Measurements from ENCODE around the gene COL12A1. TPM values are rescaled to one million over a fixed set of nuclear protein-coding genes. Genes with fewer than 3 reads are reported as not detected.

COL12A1 gene
- total RNA-seq, 1 donor from 2014 or later = 17.5 TPM

GRCh38 chr6:75128878-75129570 is 76.8 kb downstream of the COL12A1 start:
- DNase-seq (ENCODE audit: low read depth) = no peak
- TF ChIP-seq CTCF (conservative IDR thresholded peaks at IDR 0.05; ENCODE audit: low read depth, low read length) = no peak
- no peak overlapping the region for H3K4me3 ChIP-seq (ENCODE audit: low read depth, low read length)

- H3K4me3 ChIP-seq (ENCODE audit: low read depth, low read length) = no peak overlapping the region
- DNase-seq (ENCODE audit: low read depth) = no peak
- TF ChIP-seq CTCF (conservative IDR thresholded peaks at IDR 0.05; ENCODE audit: low read depth, low read length) = no peak
These were observed 79.3 kb downstream of the COL12A1 start for GRCh38 chr6:75126518-75126917.

GRCh38 chr6:75124983-75125382 is 80.9 kb downstream of the COL12A1 start:
- no peak for TF ChIP-seq CTCF (conservative IDR thresholded peaks at IDR 0.05; ENCODE audit: low read depth, low read length)
- no peak for DNase-seq (ENCODE audit: low read depth)
- H3K4me3 ChIP-seq (ENCODE audit: low read depth, low read length) = no peak overlapping the region

GRCh38 chr6:75124085-75124484 is 81.8 kb downstream of the COL12A1 start:
- no peak overlapping the region for H3K4me3 ChIP-seq (ENCODE audit: low read depth, low read length)
- no peak for DNase-seq (ENCODE audit: low read depth)
- TF ChIP-seq CTCF (conservative IDR thresholded peaks at IDR 0.05; ENCODE audit: low read depth, low read length) = peak; percentile 11

- TF ChIP-seq CTCF (conservative IDR thresholded peaks at IDR 0.05; ENCODE audit: low read depth, low read length) = no peak
- no peak for DNase-seq (ENCODE audit: low read depth)
- H3K4me3 ChIP-seq (ENCODE audit: low read depth, low read length) = no peak overlapping the region
These were observed 86.8 kb downstream of the COL12A1 start for GRCh38 chr6:75118925-75119515.

- no peak for DNase-seq (ENCODE audit: low read depth)
- H3K4me3 ChIP-seq (ENCODE audit: low read depth, low read length) = no peak overlapping the region
- no peak for TF ChIP-seq CTCF (conservative IDR thresholded peaks at IDR 0.05; ENCODE audit: low read depth, low read length)
These were observed 88.2 kb downstream of the COL12A1 start for GRCh38 chr6:75117701-75118100.

- TF ChIP-seq CTCF (conservative IDR thresholded peaks at IDR 0.05; ENCODE audit: low read depth, low read length) = no peak
- no peak overlapping the region for H3K4me3 ChIP-seq (ENCODE audit: low read depth, low read length)
- DNase-seq (ENCODE audit: low read depth) = no peak
These were observed 88.9 kb downstream of the COL12A1 start for GRCh38 chr6:75116946-75117345.
